Measurements from ENCODE around the gene ELFN1.

- TF ChIP-seq CTCF (IDR thresholded peaks at IDR 0.05) (no peak), EZH2phosphoT487 (IDR thresholded peaks at IDR 0.05; ENCODE audit: borderline replicate concordance, low read depth) (no peak), MXI1 (IDR thresholded peaks at IDR 0.05; ENCODE audit: low read depth, low read length) (no peak), EP300 (IDR thresholded peaks at IDR 0.05; ENCODE audit: borderline replicate concordance in 1 of 2, low read depth in 1 of 2, low read length in 1 of 2) (no peak), PBX3 (IDR thresholded peaks at IDR 0.05) (no peak), POLR2AphosphoS5 (IDR thresholded peaks at IDR 0.05; ENCODE audit: low read depth, low read length) (no peak), NFIC (IDR thresholded peaks at IDR 0.05; ENCODE audit: borderline replicate concordance) (no peak), RAD21 (IDR thresholded peaks at IDR 0.05; ENCODE audit: low read length) (no peak), TAF1 (IDR thresholded peaks at IDR 0.05; ENCODE audit: borderline replicate concordance, low read depth, low read length) (no peak), JUND (IDR thresholded peaks at IDR 0.05) (no peak), GATA2 (CRISPR knock-in tag; IDR thresholded peaks at IDR 0.05) (no peak), YY1 (IDR thresholded peaks at IDR 0.05; ENCODE audit: low read depth) (no peak)
- TF ChIP-seq, protein P1, sequence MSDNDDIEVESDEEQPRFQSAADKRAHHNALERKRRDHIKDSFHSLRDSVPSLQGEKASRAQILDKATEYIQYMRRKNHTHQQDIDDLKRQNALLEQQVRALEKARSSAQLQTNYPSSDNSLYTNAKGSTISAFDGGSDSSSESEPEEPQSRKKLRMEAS (IDR thresholded peaks at IDR 0.05; ENCODE audit: low read depth), result no peak
- TF ChIP-seq, protein P2, sequence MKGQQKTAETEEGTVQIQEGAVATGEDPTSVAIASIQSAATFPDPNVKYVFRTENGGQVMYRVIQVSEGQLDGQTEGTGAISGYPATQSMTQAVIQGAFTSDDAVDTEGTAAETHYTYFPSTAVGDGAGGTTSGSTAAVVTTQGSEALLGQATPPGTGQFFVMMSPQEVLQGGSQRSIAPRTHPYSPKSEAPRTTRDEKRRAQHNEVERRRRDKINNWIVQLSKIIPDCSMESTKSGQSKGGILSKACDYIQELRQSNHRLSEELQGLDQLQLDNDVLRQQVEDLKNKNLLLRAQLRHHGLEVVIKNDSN (IDR thresholded peaks at IDR 0.05; ENCODE audit: borderline replicate concordance, low read depth), result no peak
Observed at GRCh38 chr7:1662101-1662500, 8.0 kb upstream of the ELFN1 start.
